NCI-H1105 (cell line): ENCODE results near the gene SLC18A2.
"Not testable (repeated sequence)": the region's sequence is repeated elsewhere in the genome, so short reads cannot be mapped to it uniquely, and the experiment has no call there.

Experiments
- DNase-seq: peaks from one replicate; lab custom pipeline; 2025; lab: John Stamatoyannopoulos, UW

The SLC18A2 gene

GRCh38 chr10:117262903-117263293 is 22.0 kb downstream of the SLC18A2 start:
- no peak for DNase-seq

- DNase-seq, result no peak
Measured at GRCh38 chr10:117264782-117265181, 23.9 kb downstream of the SLC18A2 start.

- no peak for DNase-seq
Measured at GRCh38 chr10:117266400-117266799, 25.5 kb downstream of the SLC18A2 start.

GRCh38 chr10:117266812-117267211 is 25.9 kb downstream of the SLC18A2 start:
- no peak for DNase-seq

GRCh38 chr10:117268258-117268657 is 27.3 kb downstream of the SLC18A2 start:
- DNase-seq, result no peak

- DNase-seq, result no peak
Measured at GRCh38 chr10:117268907-117269306, 28.0 kb downstream of the SLC18A2 start.

- no peak for DNase-seq
Measured at GRCh38 chr10:117271427-117271826, 30.5 kb downstream of the SLC18A2 start.

- DNase-seq, result no peak
Measured at GRCh38 chr10:117272195-117273076, 31.5 kb downstream of the SLC18A2 start.

- no peak for DNase-seq
Measured at GRCh38 chr10:117273980-117274379, 33.1 kb downstream of the SLC18A2 start.

- DNase-seq, result no peak
Measured at GRCh38 chr10:117274509-117274908, 33.6 kb downstream of the SLC18A2 start.

- no peak for DNase-seq
Measured at GRCh38 chr10:117275121-117275520, 34.2 kb downstream of the SLC18A2 start.

- no peak for DNase-seq
Measured at GRCh38 chr10:117277675-117278074, 36.8 kb downstream of the SLC18A2 start.

GRCh38 chr10:117284716-117285494 is 44.0 kb downstream of the SLC18A2 start:
- no peak for DNase-seq

- not testable (repeated sequence) for DNase-seq
Measured at GRCh38 chr10:117290872-117291271, 50.0 kb downstream of the SLC18A2 start.

- DNase-seq, result no peak
Measured at GRCh38 chr10:117294039-117294645, 53.2 kb downstream of the SLC18A2 start.

GRCh38 chr10:117294735-117295134 is 53.8 kb downstream of the SLC18A2 start:
- DNase-seq, result no peak

GRCh38 chr10:117298219-117298618 is 57.3 kb downstream of the SLC18A2 start:
- no peak for DNase-seq

- no peak for DNase-seq
Measured at GRCh38 chr10:117299435-117299834, 58.5 kb downstream of the SLC18A2 start.

GRCh38 chr10:117300671-117301070 is 59.8 kb downstream of the SLC18A2 start:
- DNase-seq, result no peak

GRCh38 chr10:117303451-117303850 is 62.5 kb downstream of the SLC18A2 start:
- DNase-seq, result not testable (repeated sequence)

GRCh38 chr10:117306674-117307073 is 65.8 kb downstream of the SLC18A2 start:
- DNase-seq, result no peak

- no peak for DNase-seq
Measured at GRCh38 chr10:117311261-117311660, 70.3 kb downstream of the SLC18A2 start.

GRCh38 chr10:117312430-117312829 is 71.5 kb downstream of the SLC18A2 start:
- no peak for DNase-seq
